OCI-LY7 (cell line): ENCODE results near the gene PUDP. TPM values are rescaled to one million over a fixed set of nuclear protein-coding genes. Genes with fewer than 3 reads are reported as not detected.

Source experiments
- BruUV-seq: library from RNA; stranded (reverse); fragments of 400-500 nt; replicated peaks from 2 replicates; lab custom pipeline; 2021; lab: Mats Ljungman, UMichigan
- CTCF ChIA-PET: fragments of 300-600 bp; sonication (Branson Sonifier 250); formaldehyde crosslinking; loops from one replicate; lab custom pipeline; 2022; ENCODE audit warnings: antibody characterized with exemption; ENCODE audit not compliant: unreplicated experiment; lab: Charles Lee
- POLR2A ChIA-PET: fragments of 300-600 bp; sonication (Branson Sonifier 250); formaldehyde crosslinking; loops from one replicate; lab custom pipeline; 2022; ENCODE audit warnings: antibody characterized with exemption; lab: Charles Lee
- DNase-seq: peaks from one replicate; pipeline ENCODE4 v3.0.0-alpha.2; 2015; ENCODE audit warnings: low spot score
- H2AFZ ChIP-seq: fragments of 200-600 bp; sonication (generic), shearing (Covaris generic); 2 replicates; pipeline ENCODE4 v1.6.1; 2014; ENCODE audit warnings: mild to moderate bottlenecking, antibody characterized with exemption, low read length, moderate library complexity
- H3K27ac ChIP-seq: fragments of 200-600 bp; sonication (generic); 2 replicates; pipeline ENCODE4 v1.5.1; 2014; ENCODE audit warnings: mixed run types, low read depth, mild to moderate bottlenecking, moderate library complexity, low read length, inconsistent platforms; ENCODE audit not compliant: poor library complexity, severe bottlenecking
- H3K36me3 ChIP-seq: fragments of 200-600 bp; sonication (generic); 2 replicates; pipeline ENCODE4 v1.6.1; 2014; ENCODE audit warnings: mild to moderate bottlenecking, antibody characterized with exemption, low read length, moderate library complexity, mixed read lengths; ENCODE audit not compliant: insufficient read depth
- H3K4me1 ChIP-seq: fragments of 200-600 bp; sonication (generic); 2 replicates; pipeline ENCODE4 v1.5.1; 2014; ENCODE audit warnings: mild to moderate bottlenecking, low read length; ENCODE audit not compliant: insufficient read depth, poor library complexity, severe bottlenecking
- H3K4me2 ChIP-seq: fragments of 200-600 bp; sonication (generic); 2 replicates; pipeline ENCODE4 v1.6.1; 2014; ENCODE audit warnings: mild to moderate bottlenecking, low read length
- H3K4me3 ChIP-seq: fragments of 200-600 bp; sonication (generic); 2 replicates; pipeline ENCODE4 v1.5.1; 2014; ENCODE audit warnings: mild to moderate bottlenecking, low read depth, low read length; ENCODE audit not compliant: poor library complexity, severe bottlenecking
- H3K79me2 ChIP-seq: fragments of 200-600 bp; sonication (generic); 2 replicates; pipeline ENCODE4 v1.6.1; 2016; ENCODE audit warnings: low read depth, mild to moderate bottlenecking, low read length, moderate library complexity, mixed read lengths; ENCODE audit not compliant: insufficient read depth
- H3K9me2 ChIP-seq: fragments of 200-600 bp; sonication (generic); 2 replicates; pipeline ENCODE4 v1.6.1; 2016; ENCODE audit warnings: mild to moderate bottlenecking, low read length, mixed read lengths; ENCODE audit not compliant: insufficient read depth
- H3K9me3 ChIP-seq: fragments of 200-600 bp; sonication (generic); 2 replicates; pipeline ENCODE4 v1.6.1; 2014; ENCODE audit warnings: mild to moderate bottlenecking, mixed run types, low read length, mixed read lengths
- H4K20me1 ChIP-seq: fragments of 200-600 bp; sonication (generic); 2 replicates; pipeline ENCODE4 v1.6.1; 2014; ENCODE audit warnings: mild to moderate bottlenecking, antibody characterized with exemption, low read length, moderate library complexity, mixed read lengths; ENCODE audit not compliant: insufficient read depth
- EZH2phosphoT487 ChIP-seq: fragments of 200-600 bp; sonication (generic); IDR thresholded peaks from 2 replicates; pipeline ENCODE4 v1.6.1; 2018; ENCODE audit warnings: low read depth, borderline replicate concordance, mild to moderate bottlenecking, mixed run types, antibody characterized with exemption, low read length, moderate library complexity, mixed read lengths
- intact Hi-C: fragments of 100-400 bp; cut with micrococcal nuclease; formaldehyde crosslinking; loops from one replicate; pipeline ENCODE4 v1.10.0; 2022; ENCODE audit not compliant: unreplicated experiment
- total RNA-seq, 2 experiments: library from RNA; depleted of rRNA in 1 of 2; stranded (reverse); fragments of >200 nt in 1 of 2; shearing (Covaris generic) in 1 of 2; gene quantifications; 2 replicates each; pipeline ENCODE4 v1.2.3, GENCODE V29; 2014 to 2022
- TF ChIP-seq, protein P1 (sequence below): fragments of 200-600 bp; sonication (generic); conservative IDR thresholded peaks from 2 replicates; pipeline ENCODE4 v1.5.1; 2014; ENCODE audit warnings: mild to moderate bottlenecking, antibody characterized with exemption, low read length, moderate library complexity, mixed read lengths

PUDP gene
- total RNA-seq, 2 experiments from 2014 or later: 8.8 to 25.7 TPM

GRCh38 chrX:7065473-7065872, 82.5 kb downstream of the PUDP start:
- no TSS peak for BruUV-seq
- no peaks in the 10 kb centered on the region for H3K9me3 ChIP-seq
- H3K36me3 ChIP-seq: peaks cover 21% of the 10 kb centered on the region
- peaks cover 12% of the 10 kb centered on the region for H3K4me1 ChIP-seq
- H2AFZ ChIP-seq: no peak overlapping the region
- no peak for DNase-seq
- CTCF ChIA-PET: no interaction called here
- H4K20me1 ChIP-seq: no peaks in the 10 kb centered on the region
- TF ChIP-seq EZH2phosphoT487: no peak
- TF ChIP-seq, protein P1, sequence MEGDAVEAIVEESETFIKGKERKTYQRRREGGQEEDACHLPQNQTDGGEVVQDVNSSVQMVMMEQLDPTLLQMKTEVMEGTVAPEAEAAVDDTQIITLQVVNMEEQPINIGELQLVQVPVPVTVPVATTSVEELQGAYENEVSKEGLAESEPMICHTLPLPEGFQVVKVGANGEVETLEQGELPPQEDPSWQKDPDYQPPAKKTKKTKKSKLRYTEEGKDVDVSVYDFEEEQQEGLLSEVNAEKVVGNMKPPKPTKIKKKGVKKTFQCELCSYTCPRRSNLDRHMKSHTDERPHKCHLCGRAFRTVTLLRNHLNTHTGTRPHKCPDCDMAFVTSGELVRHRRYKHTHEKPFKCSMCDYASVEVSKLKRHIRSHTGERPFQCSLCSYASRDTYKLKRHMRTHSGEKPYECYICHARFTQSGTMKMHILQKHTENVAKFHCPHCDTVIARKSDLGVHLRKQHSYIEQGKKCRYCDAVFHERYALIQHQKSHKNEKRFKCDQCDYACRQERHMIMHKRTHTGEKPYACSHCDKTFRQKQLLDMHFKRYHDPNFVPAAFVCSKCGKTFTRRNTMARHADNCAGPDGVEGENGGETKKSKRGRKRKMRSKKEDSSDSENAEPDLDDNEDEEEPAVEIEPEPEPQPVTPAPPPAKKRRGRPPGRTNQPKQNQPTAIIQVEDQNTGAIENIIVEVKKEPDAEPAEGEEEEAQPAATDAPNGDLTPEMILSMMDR: no peak
- H3K9me2 ChIP-seq: no peaks in the 10 kb centered on the region
- intact Hi-C loops: no loop called here
- no peak overlapping the region for H3K4me3 ChIP-seq
- no peaks in the 10 kb centered on the region for H3K79me2 ChIP-seq
- H3K27ac ChIP-seq: no peak overlapping the region
- POLR2A ChIA-PET: no interaction called here
- H3K4me2 ChIP-seq: no peak overlapping the region

DNA sequence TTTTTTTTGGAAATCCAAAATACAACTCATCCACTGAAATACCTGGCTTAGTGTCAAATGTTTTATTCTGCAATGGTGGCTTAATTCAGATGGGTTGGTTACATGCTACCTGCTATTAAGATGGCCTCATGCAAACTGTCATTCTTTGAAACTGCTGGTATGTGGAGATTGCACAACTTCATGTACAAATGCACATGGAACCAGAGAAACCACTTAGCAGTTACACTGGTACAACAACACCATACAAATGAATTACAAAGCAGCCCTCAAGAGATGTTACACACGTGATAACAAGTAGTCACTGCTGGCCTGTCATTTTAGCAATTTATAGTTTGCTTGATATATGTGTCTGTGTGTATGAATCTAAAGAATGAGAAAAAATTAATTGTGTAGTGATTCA, 85.0 kb downstream of the PUDP start:
- no peak overlapping the region for H3K27ac ChIP-seq
- no peaks in the 10 kb centered on the region for H3K9me2 ChIP-seq
- TF ChIP-seq, protein P1: no peak
- no peak for TF ChIP-seq EZH2phosphoT487
- intact Hi-C loops: no loop called here
- DNase-seq: no peak
- CTCF ChIA-PET: no interaction called here
- no TSS peak for BruUV-seq
- H3K36me3 ChIP-seq: peaks cover 18% of the 10 kb centered on the region
- POLR2A ChIA-PET: no interaction called here
- H4K20me1 ChIP-seq: no peaks in the 10 kb centered on the region
- no peaks in the 10 kb centered on the region for H3K4me1 ChIP-seq
- no peak overlapping the region for H3K4me3 ChIP-seq
- H3K9me3 ChIP-seq: no peaks in the 10 kb centered on the region
- H3K4me2 ChIP-seq: no peak overlapping the region
- H2AFZ ChIP-seq: no peak overlapping the region
- H3K79me2 ChIP-seq: no peaks in the 10 kb centered on the region

DNA sequence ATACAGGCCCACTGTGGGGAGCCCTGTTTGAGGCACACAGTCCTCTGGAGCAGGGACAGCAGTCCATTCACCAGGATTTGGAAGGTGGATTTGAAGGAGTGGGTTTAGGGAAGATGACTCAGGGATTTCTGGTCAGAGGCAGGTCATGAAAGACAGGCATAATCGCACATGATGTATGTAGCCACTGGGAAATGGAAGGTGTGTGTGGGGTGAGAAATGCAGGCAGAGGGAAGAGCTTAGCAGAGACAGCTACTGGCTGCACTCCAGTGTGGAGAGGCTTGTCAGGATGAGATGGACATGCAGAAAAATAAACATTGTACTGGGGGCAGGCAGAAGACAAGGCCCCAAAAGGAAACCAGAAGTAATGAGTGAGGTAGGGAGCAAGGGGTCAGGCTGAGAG, 85.7 kb downstream of the PUDP start:
- Histone ChIP-seq H3K9me3 (no peaks in the 10 kb centered on the region), H3K9me2 (no peaks in the 10 kb centered on the region), H3K4me2 (no peak overlapping the region), H4K20me1 (no peaks in the 10 kb centered on the region), H3K4me1 (no peaks in the 10 kb centered on the region), H3K27ac (no peak overlapping the region), H3K4me3 (no peak overlapping the region), H2AFZ (no peak overlapping the region), H3K36me3 (peaks cover 16% of the 10 kb centered on the region), H3K79me2 (no peaks in the 10 kb centered on the region)
- TF ChIP-seq EZH2phosphoT487: no peak
- TF ChIP-seq, protein P1: no peak
- ChIA-PET POLR2A (interaction anchor here (0.6 kb wide), 1 partner anchor 213 kb away, joined by 3 read pairs; no protein-coding TSS in a partner anchor), CTCF (no interaction called here)
- intact Hi-C loops: no loop called here
- no TSS peak for BruUV-seq
- no peak for DNase-seq
